Suprapubic skin (tissue), 4 donors: ENCODE data around the gene LTF. TPM values are rescaled to one million over a fixed set of nuclear protein-coding genes. Genes with fewer than 3 reads are reported as not detected.
"Not testable (repeated sequence)": the region's sequence is repeated elsewhere in the genome, so short reads cannot be mapped to it uniquely, and the experiment has no call there.

Experiments used
- DNase-seq, 2 donors: peaks; one replicate each; pipeline ENCODE4 v3.0.0-alpha.2; 2019; ENCODE audit warnings: low spot score in 2 of 2
- H3K27ac ChIP-seq: fragments of 200-600 bp; sonication (generic); one replicate; pipeline ENCODE4 v1.5.1; 2019
- H3K27me3 ChIP-seq: fragments of 200-600 bp; sonication (generic); one replicate; pipeline ENCODE4 v1.5.1; 2019
- H3K36me3 ChIP-seq: fragments of 200-600 bp; sonication (generic); one replicate; pipeline ENCODE4 v1.5.1; 2019
- H3K4me1 ChIP-seq: fragments of 200-600 bp; sonication (generic); one replicate; pipeline ENCODE4 v1.5.1; 2019
- H3K4me3 ChIP-seq: fragments of 200-600 bp; sonication (generic); one replicate; pipeline ENCODE4 v1.5.1; 2019; ENCODE audit warnings: mild to moderate bottlenecking
- H3K9me3 ChIP-seq: fragments of 200-600 bp; sonication (generic); one replicate; pipeline ENCODE4 v1.5.1; 2019
- CTCF ChIP-seq, 2 donors: fragments of 200-600 bp in 1 of 2; fragments of 450-650 bp in 1 of 2; sonication (generic) in 1 of 2; IDR thresholded peaks; one replicate each; pipeline ENCODE4 v1.5.1; 2016 to 2019; ENCODE audit warnings: antibody characterized with exemption in 2 of 2, mild to moderate bottlenecking in 1 of 2, moderate library complexity in 1 of 2
- EP300 ChIP-seq: sonication (generic); formaldehyde crosslinking; IDR thresholded peaks from one replicate; pipeline ENCODE4 v1.6.1; 2017; ENCODE audit warnings: antibody characterized with exemption
- POLR2A ChIP-seq, 2 donors: fragments of 450-650 bp; IDR thresholded peaks; one replicate each; pipeline ENCODE4 v1.6.1; 2017; ENCODE audit warnings: antibody characterized with exemption in 2 of 2, mild to moderate bottlenecking in 2 of 2, moderate library complexity in 2 of 2
- POLR2AphosphoS5 ChIP-seq, 3 donors: sonication (generic); formaldehyde crosslinking; IDR thresholded peaks; one replicate each; pipeline ENCODE4 v1.6.1; 2017; ENCODE audit warnings: antibody characterized with exemption in 3 of 3
- WGBS: methylation state at CpG from one replicate; pipeline ENCODE4 v1.1.5; 2018; 5-methylcytosine and 5-hydroxymethylcytosine counted together
- total RNA-seq, 4 donors: library from RNA; depleted of rRNA; stranded (reverse); fragments of >200 nt; gene quantifications; one replicate each; pipeline ENCODE4 v1.1.0, GENCODE V29; 2016

The LTF gene
- total RNA-seq, 4 donors from 2014 or later = 2.3 to 8.6 (median 3.7) TPM

GRCh38 chr3:46498916-46499519 lies 34.3 kb upstream of the LTF start:
- no peak for DNase-seq
- H3K36me3 ChIP-seq = no peaks in the 10 kb centered on the region
- H3K4me1 ChIP-seq = no peaks in the 10 kb centered on the region
- H3K27ac ChIP-seq = no peak overlapping the region
- TF ChIP-seq EP300 (no peak), CTCF (IDR thresholded peaks at IDR 0.05) (no peak), POLR2AphosphoS5 (IDR thresholded peaks at IDR 0.05) (no peak), POLR2A (IDR thresholded peaks at IDR 0.05) (no peak)
- 87% methylated on average over 6 of the region's 6 CpGs for WGBS
- H3K4me3 ChIP-seq = no peak overlapping the region
- no peaks in the 10 kb centered on the region for H3K27me3 ChIP-seq
- H3K9me3 ChIP-seq = no peaks in the 10 kb centered on the region

- H3K4me1 ChIP-seq = no peaks in the 10 kb centered on the region
- no peaks in the 10 kb centered on the region for H3K36me3 ChIP-seq
- no peaks in the 10 kb centered on the region for H3K27me3 ChIP-seq
- H3K4me3 ChIP-seq = no peak within 1 kb of the TSS
- no peak within 1 kb of the TSS for H3K27ac ChIP-seq
- TF ChIP-seq POLR2AphosphoS5 (IDR thresholded peaks at IDR 0.05) (no peak), POLR2A (IDR thresholded peaks at IDR 0.05) (no peak), CTCF (IDR thresholded peaks at IDR 0.05) (no peak), EP300 (no peak)
- H3K9me3 ChIP-seq = no peaks in the 10 kb centered on the region
- WGBS = 81% methylated on average over 9 of the region's 9 CpGs
- no peak for DNase-seq
Observed at GRCh38 chr3:46497556-46498265, 33.0 kb upstream of the LTF start, which contains the start of gene RTP3. Gene RTP3 (plus strand): TSS chr3:46497976. CDS start chr3:46498063, 87 bp downstream.

- H3K9me3 ChIP-seq = no peaks in the 10 kb centered on the region
- no peaks in the 10 kb centered on the region for H3K27me3 ChIP-seq
- TF ChIP-seq EP300 = no peak
- no peak for TF ChIP-seq POLR2A (IDR thresholded peaks at IDR 0.05)
- no peak for TF ChIP-seq POLR2AphosphoS5 (IDR thresholded peaks at IDR 0.05)
- TF ChIP-seq CTCF (IDR thresholded peaks at IDR 0.05) = no peak
- H3K36me3 ChIP-seq = no peaks in the 10 kb centered on the region
- WGBS = 71% methylated on average over 9 of the region's 9 CpGs
- no peak overlapping the region for H3K4me3 ChIP-seq
- H3K4me1 ChIP-seq = no peaks in the 10 kb centered on the region
- no peak overlapping the region for H3K27ac ChIP-seq
- no peak for DNase-seq
Observed at GRCh38 chr3:46496746-46497555, 32.2 kb upstream of the LTF start.

- 80% methylated on average over 5 of the region's 5 CpGs for WGBS
- Histone ChIP-seq H3K4me3 (no peak overlapping the region), H3K27ac (no peak overlapping the region), H3K4me1 (no peaks in the 10 kb centered on the region), H3K27me3 (no peaks in the 10 kb centered on the region), H3K36me3 (no peaks in the 10 kb centered on the region), H3K9me3 (no peaks in the 10 kb centered on the region)
- DNase-seq = no peak
- TF ChIP-seq POLR2A (IDR thresholded peaks at IDR 0.05) = no peak
- TF ChIP-seq CTCF (IDR thresholded peaks at IDR 0.05) = peak in 1 of 2 donors; percentile 0
Observed at GRCh38 chr3:46495901-46496456, 31.3 kb upstream of the LTF start.

GRCh38 chr3:46494491-46494890 lies 29.8 kb upstream of the LTF start:
- 94% methylated on average over 12 of the region's 33 CpGs for WGBS
- H3K27ac ChIP-seq, H3K9me3 ChIP-seq, H3K4me1 ChIP-seq, H3K27me3 ChIP-seq, DNase-seq, H3K4me3 ChIP-seq, H3K36me3 ChIP-seq: not testable (repeated sequence)
